Activated CD4-positive, alpha-beta memory T cell treated with anti-CD3 and anti-CD28 coated beads for 36 hours (primary cell): ENCODE results near the gene DDX39A. TPM values are rescaled to one million over a fixed set of nuclear protein-coding genes. Genes with fewer than 3 reads are reported as not detected.
A peak's percentile ranks its signal among the peaks of the same experiment; 100 is the strongest.

Source experiments
- CTCF ChIA-PET: fragments of 350-600 bp; sonication (Branson Sonifier 250); formaldehyde crosslinking; loops from one replicate; lab custom pipeline; 2021; ENCODE audit warnings: antibody characterized with exemption, inconsistent platforms; lab: Charles Lee
- POLR2A ChIA-PET: fragments of 350-600 bp; sonication (Branson Sonifier 250); formaldehyde crosslinking; loops from one replicate; lab custom pipeline; 2021; ENCODE audit warnings: antibody characterized with exemption; lab: Charles Lee
- DNase-seq: peaks from one replicate; pipeline ENCODE4 v3.0.0-alpha.2; 2020
- H3K27ac Mint-ChIP-seq: one replicate; pipeline ENCODE4 v1.8.0; 2021; ENCODE audit warnings: mixed read lengths
- H3K27me3 Mint-ChIP-seq: one replicate; pipeline ENCODE4 v1.8.0; 2021; ENCODE audit warnings: mixed read lengths
- H3K36me3 Mint-ChIP-seq: one replicate; pipeline ENCODE4 v1.8.0; 2021; ENCODE audit warnings: mixed read lengths
- H3K4me1 Mint-ChIP-seq: one replicate; pipeline ENCODE4 v1.8.0; 2021; ENCODE audit warnings: low read depth, mixed read lengths
- H3K4me3 Mint-ChIP-seq: one replicate; pipeline ENCODE4 v1.8.0; 2021; ENCODE audit warnings: mild to moderate bottlenecking, mixed read lengths
- H3K9me3 Mint-ChIP-seq: one replicate; pipeline ENCODE4 v1.8.0; 2021; ENCODE audit warnings: mixed read lengths
- intact Hi-C: fragments of 100-400 bp; cut with micrococcal nuclease; formaldehyde crosslinking; loops from one replicate; pipeline ENCODE4 v1.15.1; 2023
- total RNA-seq, 2 experiments: library from RNA; stranded (reverse); gene quantifications; one replicate each; pipeline ENCODE4 v1.2.3, GENCODE V29; 2021

DDX39A gene
- total RNA-seq, 2 experiments from 2014 or later = 200 to 204 TPM

DNA sequence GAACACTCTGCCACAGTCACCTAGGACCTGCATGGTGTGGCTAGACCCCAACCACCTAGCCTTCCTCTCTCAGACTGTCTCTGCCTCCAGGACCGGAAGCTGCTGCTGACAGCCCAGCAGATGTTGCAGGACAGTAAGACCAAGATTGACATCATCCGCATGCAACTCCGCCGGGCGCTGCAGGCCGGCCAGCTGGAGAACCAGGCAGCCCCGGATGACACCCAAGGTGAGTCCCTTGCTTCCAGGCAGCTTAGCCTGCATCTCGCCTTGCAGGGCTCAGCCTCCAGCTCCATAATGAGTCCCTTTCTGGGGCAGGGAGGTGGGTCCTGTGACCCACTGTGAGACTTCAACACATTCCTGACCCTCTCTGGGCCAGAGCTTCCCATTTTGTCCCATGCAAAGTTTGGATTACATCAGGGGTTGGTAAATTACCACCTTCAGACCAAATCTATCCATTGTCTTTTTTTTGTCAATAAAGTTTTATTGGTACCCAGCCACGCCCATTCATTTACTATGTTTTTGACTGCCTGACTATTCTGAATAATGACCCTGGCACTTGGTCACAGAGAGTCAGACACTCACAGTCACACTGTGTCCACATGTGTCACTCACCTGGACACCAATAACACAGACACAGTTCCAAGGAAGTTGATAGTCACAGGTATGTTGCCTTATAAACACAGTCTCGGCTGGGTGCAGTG, 27.3 kb upstream of the DDX39A start:
- peaks cover 61% of the 10 kb centered on the region for H3K36me3 Mint-ChIP-seq
- CTCF ChIA-PET = interaction anchor here (1.5 kb wide), 1 partner anchor 33 kb away, joined by 3 read pairs; no protein-coding TSS in a partner anchor
- H3K27ac Mint-ChIP-seq = no peak overlapping the region
- POLR2A ChIA-PET = no interaction called here
- no peaks in the 10 kb centered on the region for H3K9me3 Mint-ChIP-seq
- intact Hi-C loops = no loop called here
- no peak for DNase-seq
- H3K4me3 Mint-ChIP-seq = no peak overlapping the region
- H3K4me1 Mint-ChIP-seq = peaks cover 11% of the 10 kb centered on the region
- no peaks in the 10 kb centered on the region for H3K27me3 Mint-ChIP-seq

DNA sequence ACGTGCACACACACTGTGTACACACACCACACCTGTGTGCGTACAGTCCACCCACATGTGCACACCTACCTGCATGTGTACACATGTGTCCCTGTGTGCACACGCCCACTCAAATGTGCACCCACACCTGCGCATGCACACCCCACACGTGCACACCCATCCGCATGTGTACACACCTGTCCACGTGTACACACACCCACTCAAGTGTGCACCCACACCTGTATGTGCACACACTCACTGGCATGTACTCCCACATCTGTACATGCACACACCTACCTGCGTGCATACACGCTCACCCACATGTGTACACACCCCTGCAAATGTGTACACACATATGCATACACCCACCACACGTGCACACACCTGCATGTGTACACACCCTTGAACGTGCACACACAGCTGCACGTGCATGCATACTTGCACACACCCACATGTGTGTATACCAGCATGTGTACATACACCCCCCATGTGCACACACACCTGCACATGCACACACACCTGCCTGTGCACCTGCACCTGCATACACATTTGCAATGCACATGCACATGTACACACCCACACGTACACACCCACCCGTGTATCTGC, 24.6 kb upstream of the DDX39A start:
- Mint-ChIP-seq H3K4me1 (peaks cover 29% of the 10 kb centered on the region), H3K27ac (no peak overlapping the region), H3K9me3 (no peaks in the 10 kb centered on the region), H3K27me3 (no peaks in the 10 kb centered on the region), H3K4me3 (no peak overlapping the region), H3K36me3 (peaks cover 49% of the 10 kb centered on the region)
- intact Hi-C loops = no loop called here
- ChIA-PET POLR2A (no interaction called here), CTCF (no interaction called here)
- DNase-seq = no peak

DNA sequence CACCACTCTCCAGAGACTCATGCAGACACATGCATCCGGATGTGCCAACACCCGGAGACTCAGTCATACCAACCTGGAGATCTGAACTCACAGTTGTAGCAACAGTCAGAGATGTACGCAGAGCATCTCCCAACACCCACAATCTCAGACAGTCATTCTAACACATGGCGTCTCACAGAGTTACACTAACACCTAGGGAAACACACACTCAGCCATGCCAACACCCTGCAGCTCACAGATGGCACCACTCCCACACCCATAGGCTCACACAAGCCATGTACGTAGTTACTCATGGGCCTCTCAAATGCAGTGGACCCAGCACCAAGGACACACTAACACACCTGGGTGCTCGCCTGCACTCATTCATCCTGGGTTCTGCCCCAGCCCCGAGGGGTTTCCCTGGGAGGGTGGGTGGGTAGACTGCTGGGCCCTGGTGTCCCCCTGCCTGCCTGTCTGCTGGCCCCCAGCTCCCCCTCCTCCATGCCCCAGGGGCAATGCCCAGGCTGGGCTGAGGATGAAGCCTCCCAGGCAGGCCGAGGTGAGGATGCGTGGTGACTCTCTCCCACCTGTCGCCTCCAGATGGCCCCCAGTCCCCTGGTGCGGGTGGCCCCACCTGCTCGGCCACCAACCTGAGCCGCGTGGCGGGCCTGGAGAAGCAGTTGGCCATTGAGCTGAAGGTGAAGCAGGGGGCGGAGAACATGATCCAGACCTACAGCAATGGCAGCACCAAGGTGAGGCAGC, 23.9 kb upstream of the DDX39A start:
- ChIA-PET CTCF (no interaction called here), POLR2A (no interaction called here)
- peaks cover 30% of the 10 kb centered on the region for H3K4me1 Mint-ChIP-seq
- H3K9me3 Mint-ChIP-seq = no peaks in the 10 kb centered on the region
- no peak overlapping the region for H3K27ac Mint-ChIP-seq
- H3K27me3 Mint-ChIP-seq = no peaks in the 10 kb centered on the region
- intact Hi-C loops = no loop called here
- DNase-seq = no peak
- H3K36me3 Mint-ChIP-seq = peaks cover 44% of the 10 kb centered on the region
- no peak overlapping the region for H3K4me3 Mint-ChIP-seq

DNA sequence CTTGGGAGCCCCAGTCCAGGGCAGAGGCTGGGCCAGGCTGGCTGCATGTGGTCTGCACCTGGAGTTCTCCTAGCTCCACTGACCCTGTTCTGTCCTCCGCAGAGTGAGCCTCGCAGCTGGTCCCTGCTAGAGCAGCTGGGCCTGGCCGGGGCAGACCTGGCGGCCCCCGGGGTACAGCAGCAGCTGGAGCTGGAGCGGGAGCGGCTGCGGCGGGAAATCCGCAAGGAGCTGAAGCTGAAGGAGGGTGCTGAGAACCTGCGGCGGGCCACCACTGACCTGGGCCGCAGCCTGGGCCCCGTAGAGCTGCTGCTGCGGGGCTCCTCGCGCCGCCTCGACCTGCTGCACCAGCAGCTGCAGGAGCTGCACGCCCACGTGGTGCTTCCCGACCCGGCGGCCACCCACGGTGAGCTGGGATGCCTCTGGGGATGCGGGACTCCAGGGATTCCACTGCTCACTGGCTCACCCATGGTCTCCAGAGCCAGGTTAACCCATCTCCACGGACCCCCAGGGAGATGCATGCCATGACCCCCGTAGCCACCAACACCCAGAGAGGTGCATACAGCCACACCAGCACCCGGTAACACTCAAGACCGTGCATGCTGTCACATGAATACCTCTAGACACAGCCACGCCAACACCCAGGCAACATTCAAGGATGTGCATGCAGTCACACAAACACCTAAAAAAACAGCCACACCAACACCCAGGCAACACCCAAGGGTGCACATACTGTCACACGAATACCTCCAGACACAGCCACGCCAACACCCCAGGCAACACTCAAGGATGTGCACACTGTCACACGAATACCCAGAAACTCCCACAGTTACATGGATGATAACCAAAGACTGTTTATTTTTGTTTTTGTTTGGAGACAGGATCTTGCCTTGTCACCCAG, 22.1 kb upstream of the DDX39A start:
- CTCF ChIA-PET = interaction anchor here (0.6 to 3.4 kb wide), 3 partner anchors 9 to 48 kb away, joined by 4 to 17 read pairs (median 10); partner anchors contain the start of gene PKN1
- intact Hi-C loops = no loop called here
- Mint-ChIP-seq H3K27me3 (no peaks in the 10 kb centered on the region), H3K9me3 (no peaks in the 10 kb centered on the region), H3K4me1 (peaks cover 35% of the 10 kb centered on the region), H3K4me3 (peak overlapping the region; percentile 84), H3K27ac (peak overlapping the region; percentile 88), H3K36me3 (peaks cover 35% of the 10 kb centered on the region)
- DNase-seq = no peak
- POLR2A ChIA-PET = interaction anchor here (1.3 kb wide), 1 partner anchor 9 kb away, joined by 4 read pairs; the partner anchor contains the start of gene PKN1

DNA sequence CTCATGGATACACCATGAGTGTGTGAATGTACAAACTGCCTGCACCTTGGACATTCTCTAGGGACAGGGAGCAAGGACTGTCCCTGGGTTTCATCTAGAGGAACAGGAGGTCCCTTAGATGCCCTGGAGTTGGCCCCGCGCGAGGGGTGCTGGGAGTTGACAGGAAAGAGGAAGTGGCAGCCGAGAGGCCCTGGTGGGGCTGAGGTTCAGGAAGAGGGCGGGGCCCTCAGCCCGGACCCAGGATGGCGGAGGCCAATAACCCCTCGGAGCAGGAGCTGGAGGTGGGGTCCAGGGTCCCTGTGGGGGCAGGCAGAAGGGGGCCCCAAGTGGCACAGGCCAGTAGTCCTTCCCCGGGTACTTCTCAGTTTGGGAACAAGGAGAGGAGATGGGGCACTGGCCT, 20.9 kb upstream of the DDX39A start:
- ChIA-PET POLR2A (interaction anchor here (1.3 kb wide), 1 partner anchor 7 kb away, joined by 4 read pairs; the partner anchor contains the start of gene PKN1), CTCF (interaction anchor here (3.4 kb wide), 1 partner anchor 40 kb away, joined by 17 read pairs; no protein-coding TSS in a partner anchor)
- Mint-ChIP-seq H3K9me3 (no peaks in the 10 kb centered on the region), H3K36me3 (peaks cover 32% of the 10 kb centered on the region), H3K27ac (peak overlapping the region; percentile 88), H3K4me1 (peaks cover 39% of the 10 kb centered on the region), H3K4me3 (peak overlapping the region; percentile 84), H3K27me3 (no peaks in the 10 kb centered on the region)
- peak; percentile 90 for DNase-seq
- intact Hi-C loops = loop anchor here (1.0 kb wide), 1 partner anchor 8 kb away; no protein-coding TSS in a partner anchor

DNA sequence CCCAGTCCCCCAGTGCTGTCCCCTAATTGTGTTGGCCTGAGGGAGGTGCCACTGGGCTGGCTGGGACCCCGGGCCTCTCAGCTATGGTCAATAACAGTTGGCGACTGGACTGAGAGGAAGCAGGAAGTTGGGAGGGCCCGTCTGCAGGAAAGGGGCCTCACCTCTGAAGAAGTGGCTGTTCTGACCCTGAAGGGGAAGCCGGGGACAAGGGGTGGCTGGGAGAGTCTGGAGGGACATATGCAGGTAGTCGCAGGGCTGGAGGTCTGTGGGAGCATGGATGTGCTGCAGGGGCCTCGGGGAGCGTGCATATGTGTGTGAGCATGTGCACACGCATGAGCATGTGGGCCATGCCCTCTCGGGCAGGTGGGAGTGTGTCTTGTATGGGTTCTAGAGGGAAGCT, 19.9 kb upstream of the DDX39A start:
- intact Hi-C loops = no loop called here
- H3K4me3 Mint-ChIP-seq = no peak overlapping the region
- no peaks in the 10 kb centered on the region for H3K9me3 Mint-ChIP-seq
- H3K27ac Mint-ChIP-seq = peak overlapping the region; percentile 88
- POLR2A ChIA-PET = no interaction called here
- H3K36me3 Mint-ChIP-seq = peaks cover 26% of the 10 kb centered on the region
- DNase-seq = no peak
- H3K27me3 Mint-ChIP-seq = no peaks in the 10 kb centered on the region
- H3K4me1 Mint-ChIP-seq = peaks cover 49% of the 10 kb centered on the region
- CTCF ChIA-PET = interaction anchor here (0.7 to 3.4 kb wide), 2 partner anchors 41 to 91 kb away, joined by 4 to 17 read pairs; no protein-coding TSS in a partner anchor

DNA sequence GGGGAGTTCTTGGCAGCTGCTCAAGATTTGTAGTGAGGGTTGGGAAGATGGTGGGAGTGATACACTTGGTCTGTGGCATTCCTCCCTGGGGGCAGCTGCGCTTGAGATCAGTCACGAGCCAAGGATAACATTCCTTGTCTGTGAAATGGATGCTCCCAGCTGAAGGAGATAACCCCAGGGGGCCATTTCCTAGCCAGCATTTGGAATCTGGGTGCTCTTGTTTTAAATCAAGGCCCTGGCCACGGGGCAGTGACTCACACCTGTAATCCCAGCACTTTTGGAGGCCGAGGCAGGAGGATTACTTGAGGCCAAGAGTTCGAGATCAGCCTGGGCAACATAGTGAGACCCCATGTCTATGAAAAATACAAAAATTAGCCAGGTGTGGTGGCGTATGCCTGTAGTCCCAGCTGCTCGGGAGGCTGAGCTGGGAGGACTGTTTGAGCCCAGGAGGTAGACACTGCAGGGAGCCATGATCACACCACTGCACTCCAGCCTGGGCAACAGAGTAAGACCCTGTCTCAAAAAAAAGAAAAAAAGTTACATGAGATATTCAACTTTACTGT, 18.5 kb upstream of the DDX39A start:
- Mint-ChIP-seq H3K4me3 (no peak overlapping the region), H3K27me3 (no peaks in the 10 kb centered on the region), H3K27ac (peak overlapping the region; percentile 33), H3K9me3 (no peaks in the 10 kb centered on the region), H3K36me3 (peaks cover 15% of the 10 kb centered on the region), H3K4me1 (peaks cover 46% of the 10 kb centered on the region)
- intact Hi-C loops = no loop called here
- POLR2A ChIA-PET = interaction anchor here (0.7 kb wide), 1 partner anchor 29 kb away, joined by 3 read pairs; no protein-coding TSS in a partner anchor
- no peak for DNase-seq
- CTCF ChIA-PET = no interaction called here

DNA sequence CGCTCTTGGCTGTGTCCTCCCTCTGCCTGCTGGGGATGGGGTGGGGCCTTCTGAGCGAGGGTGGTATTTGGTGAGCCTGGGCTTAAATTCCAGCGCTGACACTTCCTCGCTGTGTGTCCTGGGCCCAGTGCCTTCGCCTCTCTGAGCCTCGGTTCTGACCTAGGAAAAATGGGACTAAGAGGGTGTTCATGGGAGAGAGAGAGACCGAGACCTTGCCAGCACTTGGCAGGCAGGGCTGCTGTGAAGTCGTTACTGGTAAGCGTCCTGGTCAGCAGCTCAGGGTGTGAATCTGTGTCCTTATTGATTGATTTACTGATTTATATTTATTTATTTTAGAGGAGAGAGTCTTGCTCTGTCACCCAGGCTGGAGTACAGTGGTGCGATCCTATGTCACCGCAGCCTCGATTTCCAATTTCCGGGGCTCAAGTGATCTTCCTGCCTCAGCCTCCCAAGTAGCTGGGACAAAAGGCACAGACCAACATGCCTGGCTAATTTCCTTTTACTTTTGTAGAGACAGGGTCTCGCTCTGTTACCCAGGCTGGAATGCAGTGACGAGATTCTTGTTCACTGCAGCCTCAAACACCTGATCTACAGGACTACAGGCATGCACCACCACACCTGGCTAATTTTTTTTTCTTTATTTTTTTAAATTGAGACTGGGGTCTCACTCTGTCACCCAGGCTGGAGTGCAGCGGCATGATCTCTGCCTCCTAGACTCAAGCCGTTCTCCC, 16.3 kb upstream of the DDX39A start:
- no peak for DNase-seq
- CTCF ChIA-PET = no interaction called here
- H3K4me3 Mint-ChIP-seq = peak overlapping the region; percentile 35

DNA sequence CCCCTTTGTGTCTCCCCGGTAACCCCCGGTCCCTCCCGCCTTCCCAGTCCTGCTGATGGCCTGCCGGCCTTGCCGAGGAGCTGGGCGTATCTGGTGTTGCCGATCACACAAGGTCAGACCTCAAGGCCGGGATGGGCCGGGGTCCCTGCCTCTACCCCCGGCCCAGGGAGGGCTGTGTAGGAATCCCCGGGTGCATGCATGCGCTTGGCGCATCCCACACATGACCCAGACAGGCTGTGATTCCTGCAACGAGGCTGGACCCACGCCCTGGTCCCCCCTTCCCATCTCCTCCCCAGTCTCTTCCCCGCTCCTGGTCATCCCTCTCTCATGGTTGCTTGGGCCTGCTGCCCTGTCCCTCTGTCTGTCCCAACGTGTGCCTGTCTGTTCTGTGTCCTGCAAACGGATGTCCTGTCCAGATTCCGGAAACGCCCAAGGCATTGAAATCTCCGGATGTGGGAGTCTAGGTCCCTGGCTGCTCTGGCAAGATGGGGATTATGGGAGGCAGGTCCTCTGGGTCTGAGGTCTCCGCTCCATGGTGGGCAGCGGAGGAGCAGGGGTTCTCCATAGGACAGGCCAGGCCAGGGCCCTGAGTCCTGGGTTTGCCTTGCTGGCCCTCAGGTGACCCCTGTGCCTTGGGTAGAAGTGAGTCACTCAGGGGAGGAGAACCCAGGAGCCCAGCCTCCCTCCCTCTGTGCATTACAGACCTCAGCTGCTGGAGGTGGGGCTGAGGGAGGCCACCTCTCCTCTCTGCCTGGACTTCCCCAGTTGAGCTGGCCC, 15.6 kb upstream of the DDX39A start:
- peak; percentile 76 for DNase-seq
- intact Hi-C loops = loop anchor here (2.0 kb wide), 1 partner anchor 16 kb away; the partner anchor contains the start of gene DDX39A
- CTCF ChIA-PET = no interaction called here
- H3K36me3 Mint-ChIP-seq = peaks cover 2% of the 10 kb centered on the region
- H3K27me3 Mint-ChIP-seq = no peaks in the 10 kb centered on the region
- H3K9me3 Mint-ChIP-seq = no peaks in the 10 kb centered on the region
- POLR2A ChIA-PET = no interaction called here
- H3K4me1 Mint-ChIP-seq = peaks cover 43% of the 10 kb centered on the region
- H3K27ac Mint-ChIP-seq = peak overlapping the region; percentile 50
- H3K4me3 Mint-ChIP-seq = peak overlapping the region; percentile 71

More for the DNA sequence above, 16.3 kb upstream of the DDX39A start:
- Mint-ChIP-seq H3K9me3 (no peaks in the 10 kb centered on the region), H3K4me1 (peaks cover 51% of the 10 kb centered on the region), H3K27ac (peak overlapping the region; percentile 50), H3K27me3 (no peaks in the 10 kb centered on the region), H3K36me3 (peaks cover 8% of the 10 kb centered on the region)
- POLR2A ChIA-PET = interaction anchor here (0.8 kb wide), 1 partner anchor 39 kb away, joined by 3 read pairs; the partner anchor contains the start of gene PTGER1
- intact Hi-C loops = loop anchor here (2.0 kb wide), 1 partner anchor 17 kb away; the partner anchor contains the start of gene DDX39A
